SK-N-SH (cell line): ENCODE results near the gene TRAPPC2B. TPM values are rescaled to one million over a fixed set of nuclear protein-coding genes. Genes with fewer than 3 reads are reported as not detected.

ENCODE experiments used
- CTCF ChIA-PET: fragments of 300-600, 350-600 bp; formaldehyde crosslinking; extraction: SDS; loops from one replicate; lab custom pipeline; 2021; lab: Yijun Ruan, JAX
- POLR2A ChIA-PET: fragments of 350-600 bp; sonication (Branson Sonifier 250); formaldehyde crosslinking; extraction: SDS; loops from one replicate; lab custom pipeline; 2020; ENCODE audit warnings: antibody characterized with exemption, inconsistent platforms; lab: Yijun Ruan, JAX
- DNase-seq: peaks from one replicate; pipeline ENCODE4 v3.0.0; 2012
- H2AFZ ChIP-seq: fragments of 200-600 bp; sonication (generic); 2 replicates; pipeline ENCODE4 v1.8.1; 2016; ENCODE audit warnings: antibody characterized with exemption, mild to moderate bottlenecking, low read depth
- H3F3A ChIP-seq: fragments of 200-600 bp; sonication (generic); replicated peaks from 2 replicates; pipeline ENCODE3; 2016; ENCODE audit warnings: antibody characterized with exemption, mild to moderate bottlenecking; ENCODE audit not compliant: insufficient read depth
- H3K27ac ChIP-seq, 2 experiments: fragments of 200-500 bp in 1 of 2; fragments of 200-600 bp in 1 of 2; sonication (Bioruptor generic) in 1 of 2; sonication (generic), shearing (Covaris generic) in 1 of 2; 2 replicates each; pipeline versions ENCODE4 v1.5.1 to v1.6.1; 2014 to 2016; ENCODE audit warnings: low read depth in 2 of 2, inconsistent platforms in 1 of 2, low read length in 1 of 2, mild to moderate bottlenecking in 1 of 2, mixed read lengths in 1 of 2
- H3K27me3 ChIP-seq: fragments of 200-600 bp; sonication (generic), shearing (Covaris generic); 2 replicates; pipeline ENCODE4 v1.6.1; 2016; ENCODE audit warnings: mixed run types; ENCODE audit not compliant: insufficient read depth
- H3K36me3 ChIP-seq, 2 experiments: fragments of 200-500 bp in 1 of 2; fragments of 200-600 bp in 1 of 2; sonication (Bioruptor generic) in 1 of 2; sonication (generic) in 1 of 2; replicated peaks in 1 of 2; 2 replicates each; pipeline versions ENCODE3 to v1.5.1; 2014 to 2016; ENCODE audit warnings: low read length in 1 of 2, mild to moderate bottlenecking in 1 of 2; ENCODE audit not compliant: insufficient read depth in 2 of 2, control insufficient read depth in 1 of 2
- H3K4me1 ChIP-seq, 2 experiments: fragments of 200-500 bp in 1 of 2; fragments of 200-600 bp in 1 of 2; sonication (Bioruptor generic) in 1 of 2; sonication (generic), shearing (Covaris generic) in 1 of 2; 2 replicates each; pipeline versions ENCODE4 v1.5.1 to v1.6.1; 2014 to 2016; ENCODE audit warnings: low read depth in 1 of 2, low read length in 1 of 2, mixed run types in 1 of 2; ENCODE audit not compliant: insufficient read depth in 2 of 2, control insufficient read depth in 1 of 2
- H3K4me2 ChIP-seq: fragments of 200-600 bp; sonication (generic), shearing (Covaris generic); 2 replicates; pipeline ENCODE4 v1.6.1; 2017; ENCODE audit warnings: mixed run types
- H3K4me3 ChIP-seq, 2 experiments: fragments of 200-500 bp in 1 of 2; fragments of 200-600 bp in 1 of 2; sonication (Bioruptor generic) in 1 of 2; sonication (generic), shearing (Covaris generic) in 1 of 2; 2 replicates each; pipeline versions ENCODE4 v1.5.1 to v1.8.1; 2014 to 2016; ENCODE audit warnings: low read depth in 2 of 2, inconsistent platforms in 1 of 2, low read length in 1 of 2, mild to moderate bottlenecking in 1 of 2, mixed read lengths in 1 of 2, moderate library complexity in 1 of 2
- H3K79me2 ChIP-seq: fragments of 200-600 bp; sonication (generic); 2 replicates; pipeline ENCODE4 v1.8.1; 2017; ENCODE audit warnings: mild to moderate bottlenecking; ENCODE audit not compliant: insufficient read depth
- H3K9ac ChIP-seq: fragments of 200-600 bp; sonication (generic); 2 replicates; pipeline ENCODE4 v1.6.1; 2017; ENCODE audit warnings: mixed run types
- H3K9me2 ChIP-seq: fragments of 200-600 bp; sonication (generic); 2 replicates; pipeline ENCODE4 v1.6.1; 2017; ENCODE audit warnings: mixed run types
- H3K9me3 ChIP-seq: fragments of 200-600 bp; sonication (generic); 2 replicates; pipeline ENCODE4 v1.6.1; 2017; ENCODE audit warnings: mixed run types, mild to moderate bottlenecking, moderate library complexity
- H4K20me1 ChIP-seq: fragments of 200-600 bp; sonication (generic); 2 replicates; pipeline ENCODE4 v1.6.1; 2017; ENCODE audit warnings: mild to moderate bottlenecking, mixed run types; ENCODE audit not compliant: insufficient read depth
- EZH2phosphoT487 ChIP-seq: fragments of 200-600 bp; sonication (generic); IDR thresholded peaks from 2 replicates; pipeline ENCODE4 v1.6.1; 2017; ENCODE audit warnings: low read depth, mixed run types, mild to moderate bottlenecking, antibody characterized with exemption, moderate library complexity, borderline replicate concordance
- FOSL2 ChIP-seq: IDR thresholded peaks from 2 replicates; pipeline ENCODE4 v1.4.0; 2012; ENCODE audit warnings: low read depth, mild to moderate bottlenecking, moderate library complexity, borderline replicate concordance
- FOXJ3 ChIP-seq: sonication (generic); formaldehyde crosslinking; IDR thresholded peaks from 2 replicates; pipeline ENCODE4 v1.5.1; 2020; ENCODE audit warnings: mild to moderate bottlenecking, missing genetic modification reagents
- GATA2 ChIP-seq: sonication (generic); formaldehyde crosslinking; IDR thresholded peaks from 2 replicates; pipeline ENCODE4 v1.5.0; 2020; ENCODE audit warnings: mild to moderate bottlenecking, missing genetic modification reagents
- MEF2A ChIP-seq: IDR thresholded peaks from 2 replicates; pipeline ENCODE4 v1.4.0; 2012; ENCODE audit warnings: low read depth, borderline replicate concordance
- MXI1 ChIP-seq: IDR thresholded peaks from 2 replicates; pipeline ENCODE4 v1.6.1; 2012; ENCODE audit warnings: mild to moderate bottlenecking, low read depth, low read length, improper control_type of control experiment
- NFIC ChIP-seq: IDR thresholded peaks from 2 replicates; pipeline ENCODE4 v1.4.0; 2012; ENCODE audit warnings: borderline replicate concordance
- POLR2AphosphoS5 ChIP-seq: IDR thresholded peaks from 2 replicates; pipeline ENCODE4 v1.6.1; 2012; ENCODE audit warnings: low read depth, low read length
- RAD21 ChIP-seq: IDR thresholded peaks from 2 replicates; pipeline ENCODE4 v1.6.1; 2012; ENCODE audit warnings: mild to moderate bottlenecking, low read length
- RXRA ChIP-seq: IDR thresholded peaks from 2 replicates; pipeline ENCODE4 v1.4.0; 2012; ENCODE audit warnings: low read depth, mild to moderate bottlenecking, borderline replicate concordance
- SMC3 ChIP-seq: IDR thresholded peaks from 2 replicates; pipeline ENCODE4 v1.6.1; 2012; ENCODE audit warnings: low read depth, low read length, improper control_type of control experiment
- TCF12 ChIP-seq: IDR thresholded peaks from 2 replicates; pipeline ENCODE4 v1.4.0; 2012
- TEAD4 ChIP-seq: IDR thresholded peaks from 2 replicates; pipeline ENCODE4 v1.4.0; 2012; ENCODE audit warnings: mild to moderate bottlenecking, borderline replicate concordance; ENCODE audit not compliant: insufficient read depth
- WGBS: methylation state at CpG from one replicate; pipeline ENCODE4 v1.1.6; 2017; ENCODE audit warnings: low lambda C conversion rate; 5-methylcytosine and 5-hydroxymethylcytosine counted together
- polyA plus RNA-seq, 3 experiments: library from polyadenylated mRNA; depleted of rRNA; stranded (reverse); fragments of >200 nt; gene quantifications; 2 replicates each; pipeline ENCODE4 v1.2.3, GENCODE V29; 2012
- TF ChIP-seq, protein P1 (sequence below): fragments of 200-600 bp; sonication (generic); IDR thresholded peaks from 2 replicates; pipeline ENCODE4 v1.6.1; 2017; ENCODE audit warnings: antibody characterized with exemption, mild to moderate bottlenecking, moderate library complexity
- TF ChIP-seq, protein P2 (sequence below): IDR thresholded peaks from 2 replicates; pipeline ENCODE4 v1.4.0; 2012; ENCODE audit warnings: low read depth
- TF ChIP-seq, protein P3 (sequence below): IDR thresholded peaks from 2 replicates; pipeline ENCODE4 v1.4.0; 2012; ENCODE audit warnings: low read depth, borderline replicate concordance
- TF ChIP-seq, protein P4 (sequence below): fragments of 150-350 bp; IDR thresholded peaks from 2 replicates; pipeline ENCODE4 v1.6.1; 2016; ENCODE audit warnings: mild to moderate bottlenecking, low read depth, low read length

The TRAPPC2B gene
- polyA plus RNA-seq, 1 of the 3 experiments (the other 2 are of a cell fraction): 21.0 TPM

DNA sequence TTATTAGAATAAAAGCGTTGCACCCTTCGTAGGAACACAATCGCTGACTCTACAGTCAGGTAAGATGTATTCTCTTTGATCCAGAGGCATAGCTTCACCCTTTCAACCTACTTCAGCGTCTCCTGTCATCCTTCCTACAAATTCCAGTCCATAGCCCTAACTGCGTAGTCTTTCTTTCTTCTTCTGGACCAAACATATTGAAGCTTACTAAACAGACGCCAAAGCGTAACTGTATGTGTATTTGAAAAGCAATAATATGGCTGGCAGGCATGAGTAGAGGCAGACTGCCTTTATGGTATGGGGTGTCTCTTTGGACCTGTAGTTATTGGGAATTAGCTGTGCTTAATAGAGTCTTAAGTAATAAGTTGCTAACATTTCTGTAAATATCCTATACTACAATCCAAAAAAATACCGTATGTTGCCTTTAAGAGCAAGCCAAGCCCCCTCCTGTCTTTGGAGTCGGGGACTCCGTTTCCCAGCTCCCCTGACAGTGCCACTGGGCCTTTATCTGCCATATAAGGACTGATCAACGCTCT lies 25.9 kb downstream of the TRAPPC2B start:
- peaks cover 6 to 15% of the 10 kb centered on the region in 2 experiments for H3K36me3 ChIP-seq
- H3K27ac ChIP-seq: peak overlapping the region; percentile 77 to 94; a peak in 3 of 4 replicates
- H3K79me2 ChIP-seq: peaks cover 43% of the 10 kb centered on the region
- H3K9me3 ChIP-seq: no peaks in the 10 kb centered on the region
- peak overlapping the region; percentile 99 for H2AFZ ChIP-seq
- WGBS: 66% methylated on average over 10 of the region's 11 CpGs
- peaks cover 0 to 5% of the 10 kb centered on the region in 2 experiments; a peak in 2 of 4 replicates for H3K4me1 ChIP-seq
- TF ChIP-seq FOSL2 (no peak), RXRA (no peak), SMC3 (no peak), RAD21 (no peak), POLR2AphosphoS5 (peak; percentile 37; the same call in 1 of the 2 replicates)
- TF ChIP-seq, protein P1, sequence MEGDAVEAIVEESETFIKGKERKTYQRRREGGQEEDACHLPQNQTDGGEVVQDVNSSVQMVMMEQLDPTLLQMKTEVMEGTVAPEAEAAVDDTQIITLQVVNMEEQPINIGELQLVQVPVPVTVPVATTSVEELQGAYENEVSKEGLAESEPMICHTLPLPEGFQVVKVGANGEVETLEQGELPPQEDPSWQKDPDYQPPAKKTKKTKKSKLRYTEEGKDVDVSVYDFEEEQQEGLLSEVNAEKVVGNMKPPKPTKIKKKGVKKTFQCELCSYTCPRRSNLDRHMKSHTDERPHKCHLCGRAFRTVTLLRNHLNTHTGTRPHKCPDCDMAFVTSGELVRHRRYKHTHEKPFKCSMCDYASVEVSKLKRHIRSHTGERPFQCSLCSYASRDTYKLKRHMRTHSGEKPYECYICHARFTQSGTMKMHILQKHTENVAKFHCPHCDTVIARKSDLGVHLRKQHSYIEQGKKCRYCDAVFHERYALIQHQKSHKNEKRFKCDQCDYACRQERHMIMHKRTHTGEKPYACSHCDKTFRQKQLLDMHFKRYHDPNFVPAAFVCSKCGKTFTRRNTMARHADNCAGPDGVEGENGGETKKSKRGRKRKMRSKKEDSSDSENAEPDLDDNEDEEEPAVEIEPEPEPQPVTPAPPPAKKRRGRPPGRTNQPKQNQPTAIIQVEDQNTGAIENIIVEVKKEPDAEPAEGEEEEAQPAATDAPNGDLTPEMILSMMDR: no peak
- ChIA-PET CTCF (interaction anchor here (0.8 to 1.5 kb wide), 5 partner anchors 16 to 1131 kb away, joined by 3 to 8 read pairs (median 4); no protein-coding TSS in a partner anchor), POLR2A (interaction anchor here (0.9 to 1.0 kb wide), 2 partner anchors 26 to 149 kb away, joined by 3 to 5 read pairs; partner anchors contain the start of genes TRAPPC2B, ZNF547 and ZNF805)
- no peaks in the 10 kb centered on the region for H3K27me3 ChIP-seq
- no peaks in the 10 kb centered on the region for H3K9me2 ChIP-seq
- H3K4me2 ChIP-seq: peak overlapping the region; percentile 80
- H3K9ac ChIP-seq: peak overlapping the region; percentile 92
- peak overlapping the region; percentile 96 to 97 for H3K4me3 ChIP-seq
- no peaks in the 10 kb centered on the region for H4K20me1 ChIP-seq
- H3F3A ChIP-seq: peaks cover 12% of the 10 kb centered on the region
- DNase-seq: no peak

DNA sequence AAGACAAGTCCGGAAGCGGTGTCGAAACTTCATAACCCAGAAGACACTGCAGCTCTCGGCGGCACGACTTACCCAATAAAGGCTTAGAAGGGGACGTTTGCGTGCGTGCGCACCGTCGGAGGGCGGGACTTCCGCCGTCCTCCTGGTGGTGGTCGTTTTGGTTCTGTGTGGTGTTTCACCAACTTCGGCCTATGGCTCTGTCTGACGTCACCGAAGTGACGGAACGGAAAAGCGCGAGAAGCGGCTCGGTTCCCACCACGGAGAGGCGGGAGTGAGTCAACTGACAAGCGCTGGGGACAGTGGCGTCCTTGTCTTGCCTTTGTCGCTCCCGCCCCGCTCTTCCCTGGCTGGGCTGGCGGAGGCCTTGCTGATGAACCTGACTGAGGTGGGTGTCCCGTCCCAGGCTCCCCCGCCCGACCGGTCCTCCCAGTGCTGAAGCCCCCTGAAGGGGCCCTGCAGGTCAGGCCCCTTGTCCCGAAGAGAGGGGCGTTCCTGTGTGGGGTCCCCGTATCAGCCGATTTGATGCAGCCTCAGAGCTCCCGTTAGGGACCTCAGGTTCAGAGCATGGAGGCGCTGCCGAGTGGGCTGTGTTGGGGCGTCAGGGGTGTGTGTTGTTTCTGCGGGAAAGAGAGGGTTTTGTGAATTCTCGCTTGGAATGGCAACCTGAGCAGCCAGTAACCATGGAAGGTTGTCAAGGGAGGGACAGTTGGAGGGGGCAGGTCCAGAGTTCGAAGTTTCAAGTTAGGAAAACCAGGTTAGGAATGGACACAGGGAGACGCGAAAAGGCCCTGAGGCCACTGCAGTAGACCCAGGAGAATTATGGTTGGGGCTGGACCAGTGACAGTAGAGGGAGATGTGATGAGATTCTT lies 26.6 kb downstream of the TRAPPC2B start, which contains the start of gene ZNF548:
ZNF548 (plus strand) TSS at position 125 of the 869 bp plus-strand sequence; CDS start at position 371, 246 bp downstream.
- under 1% methylated on average over 23 of the region's 50 CpGs for WGBS
- Histone ChIP-seq H3K36me3 (peaks cover 9 to 15% of the 10 kb centered on the region in 2 experiments), H3K4me3 (peak within 1 kb of the TSS; percentile 96 to 97), H3K4me1 (peaks cover 0 to 5% of the 10 kb centered on the region in 2 experiments; a peak in 2 of 4 replicates), H3K9ac (peak within 1 kb of the TSS; percentile 92), H3K9me2 (no peaks in the 10 kb centered on the region), H2AFZ (peak within 1 kb of the TSS; percentile 99), H3K79me2 (peaks cover 48% of the 10 kb centered on the region), H3K9me3 (no peaks in the 10 kb centered on the region), H4K20me1 (no peaks in the 10 kb centered on the region), H3K27ac (peak within 1 kb of the TSS; percentile 77 to 94), H3K27me3 (no peaks in the 10 kb centered on the region), H3F3A (peaks cover 12% of the 10 kb centered on the region), H3K4me2 (peak within 1 kb of the TSS; percentile 80)
- ChIA-PET CTCF (interaction anchor here (0.8 to 1.5 kb wide), 4 partner anchors 15 to 1130 kb away, joined by 3 to 8 read pairs (median 4); no protein-coding TSS in a partner anchor), POLR2A (interaction anchor here (0.9 to 1.0 kb wide), 2 partner anchors 27 to 149 kb away, joined by 3 to 5 read pairs; partner anchors contain the start of genes TRAPPC2B, ZNF547 and ZNF805)
- DNase-seq: peak; percentile 89
- TF ChIP-seq, protein P2, sequence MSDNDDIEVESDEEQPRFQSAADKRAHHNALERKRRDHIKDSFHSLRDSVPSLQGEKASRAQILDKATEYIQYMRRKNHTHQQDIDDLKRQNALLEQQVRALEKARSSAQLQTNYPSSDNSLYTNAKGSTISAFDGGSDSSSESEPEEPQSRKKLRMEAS: peak; percentile 52; the same call in 1 of the 2 replicates
- TF ChIP-seq MEF2A (no peak), RXRA (no peak), TCF12 (no peak), GATA2 (CRISPR knock-in tag) (no peak), FOXJ3 (0 out of 2 replicates have a peak, but pooled peaks have one; percentile 47), MXI1 (peak; percentile 82), EZH2phosphoT487 (no peak), NFIC (no peak), TEAD4 (no peak)
- TF ChIP-seq, protein P3, sequence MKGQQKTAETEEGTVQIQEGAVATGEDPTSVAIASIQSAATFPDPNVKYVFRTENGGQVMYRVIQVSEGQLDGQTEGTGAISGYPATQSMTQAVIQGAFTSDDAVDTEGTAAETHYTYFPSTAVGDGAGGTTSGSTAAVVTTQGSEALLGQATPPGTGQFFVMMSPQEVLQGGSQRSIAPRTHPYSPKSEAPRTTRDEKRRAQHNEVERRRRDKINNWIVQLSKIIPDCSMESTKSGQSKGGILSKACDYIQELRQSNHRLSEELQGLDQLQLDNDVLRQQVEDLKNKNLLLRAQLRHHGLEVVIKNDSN: no peak
- TF ChIP-seq, protein P1: peak; percentile 24
- TF ChIP-seq, protein P4, sequence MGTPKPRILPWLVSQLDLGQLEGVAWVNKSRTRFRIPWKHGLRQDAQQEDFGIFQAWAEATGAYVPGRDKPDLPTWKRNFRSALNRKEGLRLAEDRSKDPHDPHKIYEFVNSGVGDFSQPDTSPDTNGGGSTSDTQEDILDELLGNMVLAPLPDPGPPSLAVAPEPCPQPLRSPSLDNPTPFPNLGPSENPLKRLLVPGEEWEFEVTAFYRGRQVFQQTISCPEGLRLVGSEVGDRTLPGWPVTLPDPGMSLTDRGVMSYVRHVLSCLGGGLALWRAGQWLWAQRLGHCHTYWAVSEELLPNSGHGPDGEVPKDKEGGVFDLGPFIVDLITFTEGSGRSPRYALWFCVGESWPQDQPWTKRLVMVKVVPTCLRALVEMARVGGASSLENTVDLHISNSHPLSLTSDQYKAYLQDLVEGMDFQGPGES: peak; percentile 41; the same call in 1 of the 2 replicates
